K562 (cell line): ENCODE measurements around the gene SAMD4A. TPM values are rescaled to one million over a fixed set of nuclear protein-coding genes. Genes with fewer than 3 reads are reported as not detected.

Experiments
- ATAC-seq: fragments of 200-7000 bp; cut with Tn5 transposase; 3 replicates; pipeline ENCODE4 v1.9.1; 2020; ENCODE audit warnings: moderate library complexity
- BruUV-seq: library from RNA; stranded (reverse); fragments of 400-500 nt; replicated peaks from 2 replicates; lab custom pipeline; 2021; lab: Mats Ljungman, UMichigan
- CTCF ChIA-PET: fragments of 300-600 bp; formaldehyde crosslinking; extraction: SDS; loops from one replicate; lab custom pipeline; 2021; ENCODE audit warnings: low intra/inter-chr PET ratio; lab: Yijun Ruan, JAX
- POLR2A ChIA-PET: fragments of 300-600, 350-650 bp; sonication (Branson Sonifier 250); formaldehyde crosslinking; extraction: SDS; loops from one replicate; lab custom pipeline; 2021; ENCODE audit warnings: antibody characterized with exemption, inconsistent platforms; lab: Yijun Ruan, JAX
- DNase-seq, 4 experiments: peaks; one replicate each; pipeline versions ENCODE4 v3.0.0 to v3.0.0-alpha.2; 2011 to 2018; ENCODE audit warnings: low spot score in 3 of 4, mixed read lengths in 3 of 4; ENCODE audit errors: extremely low read depth in 1 of 4
- FAIRE-seq: peaks from 2 replicates; lab custom pipeline; 2011; peaks lifted over from hg19 to GRCh38; lab: Jason Lieb, UNC
- H2AFZ ChIP-seq: 2 replicates; pipeline ENCODE4 v1.6.0; 2011; ENCODE audit warnings: low read depth, low read length, control low read depth, inconsistent platforms
- H3K27ac ChIP-seq: fragments of 200-600 bp; 3 replicates; pipeline ENCODE4 v1.8.0; 2011; ENCODE audit warnings: low read depth, mild to moderate bottlenecking, control low read depth, inconsistent platforms, low read length, moderate library complexity, mixed read lengths; ENCODE audit errors: extremely low read depth
- H3K27me3 ChIP-seq, 2 experiments: fragments of 300-600 bp in 1 of 2; 2 replicates in 1 of 2; 3 replicates in 1 of 2; pipeline versions ENCODE4 v1.6.0 to v1.8.0; 2011; ENCODE audit warnings: inconsistent platforms in 2 of 2, low read length in 2 of 2, mild to moderate bottlenecking in 1 of 2, mixed read lengths in 1 of 2, moderate library complexity in 1 of 2; ENCODE audit not compliant: control insufficient read depth in 2 of 2, insufficient read depth in 2 of 2
- H3K36me3 ChIP-seq: fragments of 300-600 bp; 3 replicates; pipeline ENCODE4 v1.8.0; 2011; ENCODE audit warnings: mild to moderate bottlenecking, low read length, inconsistent platforms; ENCODE audit not compliant: control insufficient read depth, insufficient read depth
- H3K4me1 ChIP-seq, 2 experiments: fragments of 200-600 bp in 1 of 2; replicated peaks in 1 of 2; 2 replicates in 1 of 2; 3 replicates in 1 of 2; pipeline versions ENCODE4 v1.5.1 to v1.8.0; 2011; ENCODE audit warnings: inconsistent platforms in 2 of 2, low read length in 2 of 2, mild to moderate bottlenecking in 1 of 2, mixed read lengths in 1 of 2, moderate library complexity in 1 of 2; ENCODE audit not compliant: control insufficient read depth in 2 of 2, insufficient read depth in 2 of 2
- H3K4me2 ChIP-seq: 2 replicates; pipeline ENCODE4 v1.6.1; 2011; ENCODE audit warnings: low read length, control low read depth, inconsistent platforms, mixed read lengths; ENCODE audit not compliant: insufficient read depth
- H3K4me3 ChIP-seq: fragments of 200-600 bp; sonication (generic), shearing (Covaris generic); 2 replicates; pipeline ENCODE4 v1.5.1; 2016; ENCODE audit warnings: control low read depth, inconsistent platforms
- H3K79me2 ChIP-seq: fragments of 200-600 bp; 3 replicates; pipeline ENCODE4 v1.8.0; 2011; ENCODE audit warnings: low read length, inconsistent platforms; ENCODE audit not compliant: control insufficient read depth, insufficient read depth
- H3K9ac ChIP-seq, 2 experiments: 2 replicates each; pipeline versions ENCODE4 v1.6.0 to v1.6.1; 2011; ENCODE audit warnings: low read depth in 2 of 2, low read length in 2 of 2, control low read depth in 1 of 2, inconsistent platforms in 1 of 2, mild to moderate bottlenecking in 1 of 2, mixed read lengths in 1 of 2; ENCODE audit not compliant: insufficient read depth in 1 of 2
- H3K9me1 ChIP-seq: one replicate; pipeline ENCODE4 v1.6.0; 2011; ENCODE audit warnings: inconsistent platforms, mild to moderate bottlenecking, low read length, moderate library complexity; ENCODE audit not compliant: control insufficient read depth, insufficient read depth
- H3K9me3 ChIP-seq: replicated peaks from 2 replicates; pipeline ENCODE4 v1.5.1; 2011; ENCODE audit warnings: low read depth, low read length, inconsistent platforms; ENCODE audit not compliant: control insufficient read depth, insufficient read depth
- H4K20me1 ChIP-seq: replicated peaks from 2 replicates; pipeline ENCODE4 v1.6.1; 2011; ENCODE audit warnings: low read length, inconsistent platforms, mixed read lengths; ENCODE audit not compliant: control insufficient read depth, insufficient read depth
- MECOM ChIP-seq: fragments of 250-450 bp; sonication (Bioruptor Pico); IDR thresholded peaks from 2 replicates; pipeline ENCODE4 v1.8.0; 2022; ENCODE audit warnings: inconsistent platforms
- MYC ChIP-seq, 2 experiments: fragments of 250-450 bp in 1 of 2; sonication (Bioruptor Pico) in 1 of 2; IDR thresholded peaks; 2 replicates each; pipeline versions ENCODE4 v1.5.1 to v1.6.1; 2012 to 2021; ENCODE audit warnings: low read depth in 2 of 2, borderline replicate concordance in 1 of 2, improper control_type of control experiment in 1 of 2, low read length in 1 of 2, mild to moderate bottlenecking in 1 of 2, moderate library complexity in 1 of 2
- WGBS: fragments of 100-300 bp; shearing (Covaris generic); methylation state at CpG from one replicate; pipeline ENCODE4 v1.1.6; 2016; ENCODE audit warnings: low coverage, mixed read lengths; ENCODE audit not compliant: insufficient coverage; ENCODE audit errors: missing lambda C conversion rate; 5-methylcytosine and 5-hydroxymethylcytosine counted together
- in situ Hi-C: fragments of 300-500 bp; cut with MboI; formaldehyde crosslinking; loops from 4 replicates; pipeline ENCODE4 v1.15.0; 2018; ENCODE audit warnings: inconsistent platforms, mixed read lengths
- intact Hi-C: fragments of 100-400 bp; cut with micrococcal nuclease; formaldehyde crosslinking; loops from 2 replicates; pipeline ENCODE4 v1.14.2; 2022
- polyA plus RNA-seq, 8 experiments: library from polyadenylated mRNA; depleted of rRNA in 4 of 8; stranded (reverse) in 5 of 8; unstranded in 3 of 8; fragments of >200 nt; fragmentation: Nextera tagmentation in 2 of 8; fragmentation: Illumina TruSeq in 1 of 8; extraction: Ambion mirVana in 2 of 8; extraction: Trizol in 1 of 8; gene quantifications; 2 replicates each; pipeline versions ENCODE4 v1.2.1 to v1.2.3, GENCODE V29; 2011 to 2014; ENCODE audit warnings: inconsistent platforms in 1 of 8, missing spikeins in 1 of 8
- total RNA-seq, 7 experiments: library from RNA; depleted of rRNA in 6 of 7; stranded (reverse); fragments of >200 nt in 6 of 7; fragmentation: Illumina TruSeq in 2 of 7; extraction: Trizol in 2 of 7; gene quantifications; 2 replicates each; pipeline versions ENCODE4 v1.2.1 to v1.2.3, GENCODE V29; 2011 to 2021; ENCODE audit warnings: low replicate concordance in 1 of 7
- TF ChIP-seq, protein P1 (sequence below), 2 experiments: fragments of 450-650 bp; conservative IDR thresholded peaks; 2 replicates each; pipeline ENCODE4 v1.6.1; 2017; ENCODE audit warnings: mild to moderate bottlenecking in 2 of 2, moderate library complexity in 2 of 2
- TF ChIP-seq, protein P2 (sequence below), 2 experiments: fragments of 150-350 bp in 1 of 2; IDR thresholded peaks; 2 replicates each; pipeline ENCODE4 v1.6.1; 2012 to 2016; ENCODE audit warnings: low read depth in 2 of 2, low read length in 2 of 2, mild to moderate bottlenecking in 1 of 2, moderate library complexity in 1 of 2

SAMD4A gene
- total and polyA plus RNA-seq, 9 of the 15 experiments (the other 6 are each of a cell fraction or from before 2014, with no cell fraction given): 0.66 to 6.8 (median 3.3) TPM

DNA sequence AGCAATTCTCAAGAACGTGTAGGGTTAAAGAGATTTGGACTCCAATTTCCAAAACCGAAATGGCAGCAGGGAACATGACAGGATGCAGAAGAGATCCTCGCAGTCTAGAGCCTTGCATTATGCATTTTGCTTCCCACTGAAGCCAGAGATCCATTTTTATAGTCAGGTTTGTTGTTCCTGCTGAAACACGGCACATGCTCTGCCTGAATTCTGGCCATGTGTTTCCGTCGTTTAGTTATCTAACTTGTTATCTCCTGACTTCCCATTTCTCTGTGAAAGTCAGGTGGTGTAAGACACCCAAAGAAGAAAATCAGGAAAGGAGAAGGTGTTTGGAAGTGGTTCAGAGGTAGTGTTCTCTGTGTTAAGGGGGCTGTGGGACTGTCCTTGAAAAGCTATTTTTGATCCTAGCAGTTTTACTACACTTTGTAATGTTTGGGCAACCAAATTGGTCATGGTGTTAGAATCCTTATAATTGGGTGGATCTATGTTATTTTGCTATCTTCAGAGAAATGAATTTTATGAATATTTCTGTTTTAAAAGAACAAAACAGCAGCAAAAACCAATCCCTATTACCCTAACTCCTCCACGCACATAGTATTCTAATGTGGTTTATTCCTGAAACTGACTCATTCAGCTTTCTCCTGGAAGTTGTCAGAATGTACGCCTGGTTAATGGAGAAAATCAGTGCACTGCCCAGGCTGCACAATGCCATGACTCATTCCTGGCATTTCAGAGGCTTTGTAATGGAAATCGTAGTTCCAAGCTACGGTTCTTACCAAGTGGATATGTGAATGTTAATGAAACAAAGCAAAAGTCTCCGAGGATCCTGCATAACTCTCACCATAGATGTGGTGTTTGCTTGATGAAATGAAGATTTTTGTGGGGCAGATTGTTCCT, 110.1 kb downstream of the SAMD4A start:
- intact Hi-C loops: no loop called here
- FAIRE-seq (no peak), DNase-seq (no peak), ATAC-seq (no peak)
- Histone ChIP-seq H3K9ac (no peak overlapping the region), H3K4me2 (no peak overlapping the region), H4K20me1 (0 out of 2 replicates have a peak, but pooled peaks cover 3% of the 10 kb centered on the region), H3K27ac (no peak overlapping the region), H3K36me3 (no peaks in the 10 kb centered on the region), H3K9me1 (no peaks in the 10 kb centered on the region), H3K4me3 (no peak overlapping the region), H3K4me1 (peaks cover 0 to 30% of the 10 kb centered on the region in 2 experiments; a peak in 4 of 5 replicates), H2AFZ (peak overlapping the region; percentile 78), H3K79me2 (no peaks in the 10 kb centered on the region; the same call in 2 of the 3 replicates), H3K9me3 (no peaks in the 10 kb centered on the region), H3K27me3 (no peaks in the 10 kb centered on the region)
- in situ Hi-C loops: no loop called here
- BruUV-seq: no TSS peak
- ChIA-PET CTCF (no interaction called here), POLR2A (interaction anchor here (1.5 kb wide), 1 partner anchor 10 kb away, joined by 3 read pairs; no protein-coding TSS in a partner anchor)
- 45% methylated on average over 11 of the region's 11 CpGs for WGBS
- no peak for TF ChIP-seq MECOM
- TF ChIP-seq, protein P1, sequence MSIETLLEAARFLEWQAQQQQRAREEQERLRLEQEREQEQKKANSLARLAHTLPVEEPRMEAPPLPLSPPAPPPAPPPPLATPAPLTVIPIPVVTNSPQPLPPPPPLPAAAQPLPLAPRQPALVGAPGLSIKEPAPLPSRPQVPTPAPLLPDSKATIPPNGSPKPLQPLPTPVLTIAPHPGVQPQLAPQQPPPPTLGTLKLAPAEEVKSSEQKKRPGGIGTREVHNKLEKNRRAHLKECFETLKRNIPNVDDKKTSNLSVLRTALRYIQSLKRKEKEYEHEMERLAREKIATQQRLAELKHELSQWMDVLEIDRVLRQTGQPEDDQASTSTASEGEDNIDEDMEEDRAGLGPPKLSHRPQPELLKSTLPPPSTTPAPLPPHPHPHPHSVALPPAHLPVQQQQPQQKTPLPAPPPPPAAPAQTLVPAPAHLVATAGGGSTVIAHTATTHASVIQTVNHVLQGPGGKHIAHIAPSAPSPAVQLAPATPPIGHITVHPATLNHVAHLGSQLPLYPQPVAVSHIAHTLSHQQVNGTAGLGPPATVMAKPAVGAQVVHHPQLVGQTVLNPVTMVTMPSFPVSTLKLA (conservative IDR thresholded peaks at IDR 0.05): 0 out of 4 replicates have a peak, but pooled peaks of 1 of the 2 experiments have one; percentile 22
- peak; percentile 74 for TF ChIP-seq MYC (IDR thresholded peaks at IDR 0.05; ENCODE audit: low read depth, low read length)
- no peak for TF ChIP-seq MYC (CRISPR knock-in tag; IDR thresholded peaks at IDR 0.05; ENCODE audit: borderline replicate concordance, low read depth)
- TF ChIP-seq, protein P2, sequence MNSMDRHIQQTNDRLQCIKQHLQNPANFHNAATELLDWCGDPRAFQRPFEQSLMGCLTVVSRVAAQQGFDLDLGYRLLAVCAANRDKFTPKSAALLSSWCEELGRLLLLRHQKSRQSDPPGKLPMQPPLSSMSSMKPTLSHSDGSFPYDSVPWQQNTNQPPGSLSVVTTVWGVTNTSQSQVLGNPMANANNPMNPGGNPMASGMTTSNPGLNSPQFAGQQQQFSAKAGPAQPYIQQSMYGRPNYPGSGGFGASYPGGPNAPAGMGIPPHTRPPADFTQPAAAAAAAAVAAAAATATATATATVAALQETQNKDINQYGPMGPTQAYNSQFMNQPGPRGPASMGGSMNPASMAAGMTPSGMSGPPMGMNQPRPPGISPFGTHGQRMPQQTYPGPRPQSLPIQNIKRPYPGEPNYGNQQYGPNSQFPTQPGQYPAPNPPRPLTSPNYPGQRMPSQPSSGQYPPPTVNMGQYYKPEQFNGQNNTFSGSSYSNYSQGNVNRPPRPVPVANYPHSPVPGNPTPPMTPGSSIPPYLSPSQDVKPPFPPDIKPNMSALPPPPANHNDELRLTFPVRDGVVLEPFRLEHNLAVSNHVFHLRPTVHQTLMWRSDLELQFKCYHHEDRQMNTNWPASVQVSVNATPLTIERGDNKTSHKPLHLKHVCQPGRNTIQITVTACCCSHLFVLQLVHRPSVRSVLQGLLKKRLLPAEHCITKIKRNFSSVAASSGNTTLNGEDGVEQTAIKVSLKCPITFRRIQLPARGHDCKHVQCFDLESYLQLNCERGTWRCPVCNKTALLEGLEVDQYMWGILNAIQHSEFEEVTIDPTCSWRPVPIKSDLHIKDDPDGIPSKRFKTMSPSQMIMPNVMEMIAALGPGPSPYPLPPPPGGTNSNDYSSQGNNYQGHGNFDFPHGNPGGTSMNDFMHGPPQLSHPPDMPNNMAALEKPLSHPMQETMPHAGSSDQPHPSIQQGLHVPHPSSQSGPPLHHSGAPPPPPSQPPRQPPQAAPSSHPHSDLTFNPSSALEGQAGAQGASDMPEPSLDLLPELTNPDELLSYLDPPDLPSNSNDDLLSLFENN (IDR thresholded peaks at IDR 0.05; ENCODE audit: low read depth in 2 of 2, low read length in 2 of 2): no peak
